ENCODE data around the gene REG4.

The REG4 gene

GRCh38 chr1:119797606-119798005 is 13.7 kb downstream of the REG4 start:
- no peak overlapping the region for H3K4me3 ChIP-seq (ENCODE audit: low read depth, low read length)
- TF ChIP-seq CTCF (conservative IDR thresholded peaks at IDR 0.05; ENCODE audit: low read depth, low read length): no peak
- DNase-seq (ENCODE audit: low read depth): no peak

GRCh38 chr1:119797162-119797561 is 14.1 kb downstream of the REG4 start:
- no peak for TF ChIP-seq CTCF (conservative IDR thresholded peaks at IDR 0.05; ENCODE audit: low read depth, low read length)
- no peak for DNase-seq (ENCODE audit: low read depth)
- H3K4me3 ChIP-seq (ENCODE audit: low read depth, low read length): no peak overlapping the region

- TF ChIP-seq CTCF (conservative IDR thresholded peaks at IDR 0.05; ENCODE audit: low read depth, low read length): no peak
- DNase-seq (ENCODE audit: low read depth): no peak
- H3K4me3 ChIP-seq (ENCODE audit: low read depth, low read length): no peak overlapping the region
These were observed 15.7 kb downstream of the REG4 start for GRCh38 chr1:119795261-119796200.

- DNase-seq (ENCODE audit: low read depth): no peak
These were observed 16.4 kb downstream of the REG4 start for GRCh38 chr1:119794876-119795240.

GRCh38 chr1:119794230-119794875 is 16.9 kb downstream of the REG4 start:
- TF ChIP-seq CTCF (conservative IDR thresholded peaks at IDR 0.05; ENCODE audit: low read depth, low read length): no peak
- H3K4me3 ChIP-seq (ENCODE audit: low read depth, low read length): no peak overlapping the region
- DNase-seq (ENCODE audit: low read depth): no peak

More at GRCh38 chr1:119794876-119795240, 16.4 kb downstream of the REG4 start:
- no peak overlapping the region for H3K4me3 ChIP-seq (ENCODE audit: low read depth, low read length)
- no peak for TF ChIP-seq CTCF (conservative IDR thresholded peaks at IDR 0.05; ENCODE audit: low read depth, low read length)

- DNase-seq (ENCODE audit: low read depth): no peak
- no peak for TF ChIP-seq CTCF (conservative IDR thresholded peaks at IDR 0.05; ENCODE audit: low read depth, low read length)
- no peak overlapping the region for H3K4me3 ChIP-seq (ENCODE audit: low read depth, low read length)
These were observed 19.9 kb downstream of the REG4 start for GRCh38 chr1:119791377-119791776.

Data from choroid plexus epithelial cell (primary cell).